SK-N-DZ (cell line): Measurements from ENCODE around the gene NOXA1.

Source experiments
- DNase-seq: peaks from one replicate; pipeline ENCODE4 v3.0.0-alpha.2; 2015; ENCODE audit warnings: low spot score

NOXA1 gene

DNA sequence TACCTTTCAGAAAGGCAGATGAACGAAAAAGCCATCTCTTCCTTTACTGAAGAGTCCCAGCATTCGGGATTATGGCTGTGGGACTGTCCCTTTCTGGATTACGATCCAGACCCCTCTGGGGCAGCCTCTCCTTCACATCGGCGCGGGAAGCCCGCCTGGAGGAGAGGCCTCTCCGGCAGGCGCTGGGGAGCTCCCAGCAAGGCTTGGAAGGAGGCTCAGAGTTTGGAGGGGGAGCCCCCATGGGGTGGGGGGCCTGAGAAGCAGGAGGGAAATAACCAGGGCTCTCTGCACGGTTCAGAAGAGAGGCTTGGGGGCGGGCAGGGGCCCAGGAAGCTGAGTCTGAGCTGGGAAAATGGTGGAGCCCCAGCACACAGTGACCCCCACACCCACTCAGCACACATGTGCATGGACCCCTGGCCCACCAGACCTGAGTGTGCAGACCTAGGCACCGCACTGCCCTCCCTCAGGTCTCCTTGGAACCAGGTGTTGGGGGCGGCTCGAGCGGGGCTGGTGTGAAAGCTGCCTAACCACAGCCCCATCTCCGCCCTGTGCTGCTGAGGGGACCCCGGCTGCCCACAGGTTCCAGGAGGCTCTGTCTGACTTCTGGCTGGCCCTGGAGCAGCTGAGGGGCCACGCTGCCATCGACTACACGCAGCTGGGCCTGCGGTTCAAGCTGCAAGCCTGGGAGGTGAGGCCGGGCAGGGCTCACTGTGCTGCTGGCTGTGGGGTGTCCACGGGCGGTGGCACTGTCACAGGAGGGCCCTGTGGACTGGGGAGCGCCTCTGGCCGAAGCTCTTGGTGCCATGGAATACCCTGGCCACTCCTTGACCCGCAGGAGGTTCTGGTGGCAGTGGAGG, 4.5 kb downstream of the NOXA1 start:
- no peak for DNase-seq

DNA sequence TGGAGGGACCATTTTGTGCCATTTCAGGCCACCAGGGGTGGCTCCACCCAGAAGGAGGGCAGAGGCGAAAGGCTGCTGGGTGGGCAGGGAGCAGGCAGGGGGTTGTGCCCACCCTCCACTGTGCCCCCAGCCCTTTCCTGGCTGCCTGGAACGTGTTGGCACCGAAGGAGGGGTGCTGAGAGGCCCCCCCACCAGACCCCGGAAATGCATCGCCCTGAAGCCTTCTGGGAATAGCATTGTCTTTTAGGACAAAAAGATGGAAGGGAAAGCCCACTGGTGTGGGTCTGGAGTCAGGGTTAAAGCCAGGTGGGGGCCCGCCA, 5.1 kb downstream of the NOXA1 start:
- no peak for DNase-seq

DNA sequence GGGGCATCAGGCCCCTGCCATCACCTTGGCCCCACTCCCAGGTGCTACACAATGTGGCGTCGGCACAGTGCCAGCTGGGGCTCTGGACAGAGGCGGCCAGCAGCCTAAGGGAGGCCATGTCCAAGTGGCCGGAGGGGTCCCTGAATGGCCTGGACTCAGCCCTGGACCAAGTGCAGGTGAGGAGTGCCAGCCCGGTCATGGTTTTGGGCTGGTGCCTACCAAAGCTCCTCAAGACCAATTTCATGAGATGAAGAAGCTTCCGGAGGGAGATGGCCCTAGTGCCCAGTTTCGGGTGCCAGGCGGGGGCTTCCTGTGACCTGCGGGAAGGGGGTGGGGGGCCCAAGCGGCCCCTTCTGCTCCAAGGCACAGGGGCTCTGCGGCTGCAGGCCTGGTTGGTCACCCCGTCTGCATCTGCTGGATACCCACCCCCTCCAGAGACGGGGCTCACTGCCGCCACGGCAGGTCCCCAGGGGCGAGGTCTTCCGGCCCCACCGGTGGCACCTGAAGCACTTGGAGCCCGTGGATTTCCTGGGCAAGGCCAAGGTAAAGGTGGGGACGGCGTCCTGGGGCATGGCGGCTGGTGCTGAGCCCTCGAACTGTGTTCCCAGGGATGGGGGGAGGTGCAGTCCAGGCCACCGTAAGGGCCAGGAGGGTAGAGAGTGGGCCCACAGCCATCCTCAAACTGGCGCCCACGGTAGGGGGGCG, 5.8 kb downstream of the NOXA1 start:
- no peak for DNase-seq

DNA sequence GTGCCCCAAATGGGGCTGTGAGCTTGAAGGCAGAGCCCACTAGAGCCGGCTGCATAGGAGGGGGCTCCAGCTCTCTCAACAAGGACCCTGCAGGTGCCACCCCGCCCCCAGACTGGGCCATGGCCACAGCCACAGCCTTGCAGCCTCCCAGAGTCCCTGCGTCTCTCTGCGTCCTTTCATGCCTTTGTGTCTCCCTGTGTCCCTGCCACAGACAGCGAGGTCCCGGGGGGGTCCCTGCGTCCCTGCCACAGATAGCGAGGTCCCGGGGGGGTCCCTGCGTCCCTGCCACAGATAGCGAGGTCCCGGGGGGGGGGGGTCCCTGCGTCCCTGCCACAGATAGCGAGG, 6.3 kb downstream of the NOXA1 start:
- no peak for DNase-seq

DNA sequence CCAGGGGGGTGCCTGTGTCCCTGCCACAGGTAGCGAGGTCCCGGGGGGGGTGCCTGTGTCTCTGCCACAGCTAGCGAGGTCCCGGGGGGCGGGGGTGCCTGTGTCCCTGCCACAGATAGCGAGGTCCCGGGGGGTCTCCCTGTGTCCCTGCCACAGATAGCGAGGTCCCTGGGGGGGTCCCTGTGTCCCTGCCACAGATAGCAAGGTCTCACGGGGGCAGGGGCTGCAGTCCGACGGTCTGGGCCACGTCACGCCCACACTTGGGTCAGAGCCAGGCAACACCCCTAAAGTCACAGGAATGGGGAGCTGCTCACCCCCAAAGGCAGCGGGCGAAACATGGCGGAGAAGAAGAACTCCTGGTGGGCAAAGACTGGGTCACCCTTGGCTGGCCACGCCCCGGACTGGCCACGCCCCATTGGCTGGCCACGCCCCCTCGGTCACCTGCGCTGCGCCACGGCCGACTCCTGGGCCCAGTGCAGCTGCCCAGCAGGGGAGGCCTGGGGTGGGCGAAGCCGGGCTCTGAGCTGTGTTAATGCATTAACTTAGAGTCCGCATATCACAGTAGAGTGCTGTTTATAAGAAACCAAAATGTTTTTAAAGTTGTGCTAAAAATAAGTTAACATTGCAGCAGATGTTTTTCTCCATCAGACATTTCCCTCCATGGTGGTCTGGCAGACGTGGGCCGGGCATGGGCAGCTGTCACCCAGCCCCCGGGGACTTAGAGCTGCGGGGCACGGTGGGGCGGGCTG, 7.0 kb downstream of the NOXA1 start:
- no peak for DNase-seq

DNA sequence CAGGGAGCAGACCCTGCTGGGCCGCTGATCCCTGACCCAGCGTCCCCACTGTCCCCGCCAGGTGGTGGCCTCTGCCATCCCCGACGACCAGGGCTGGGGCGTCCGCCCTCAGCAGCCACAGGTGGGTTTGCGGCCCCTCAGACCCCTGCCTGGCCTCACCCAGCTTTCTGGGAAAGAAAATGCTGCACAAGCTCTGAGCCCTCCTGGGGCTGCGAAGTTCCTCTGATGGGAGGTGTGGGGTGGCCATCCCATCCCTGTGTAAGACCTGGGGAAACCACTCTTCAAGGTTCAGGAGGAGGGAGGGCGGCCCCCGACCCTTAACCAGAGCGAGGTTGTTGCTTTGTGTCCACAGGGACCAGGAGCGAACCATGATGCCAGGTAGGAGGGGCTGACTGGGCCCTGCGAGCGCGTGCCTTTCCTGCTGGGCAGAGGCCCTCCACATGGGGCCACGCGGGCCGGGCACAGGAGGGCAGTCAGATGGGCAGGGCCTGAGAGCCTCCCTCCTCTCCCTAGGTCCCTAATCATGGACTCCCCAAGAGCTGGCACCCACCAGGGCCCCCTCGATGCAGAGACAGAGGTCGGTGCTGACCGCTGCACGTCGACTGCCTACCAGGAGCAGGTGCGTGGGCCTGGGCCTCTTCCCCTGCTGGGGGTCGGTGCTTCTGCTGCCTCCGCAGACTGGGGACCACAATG, 7.7 kb downstream of the NOXA1 start:
- DNase-seq: no peak

DNA sequence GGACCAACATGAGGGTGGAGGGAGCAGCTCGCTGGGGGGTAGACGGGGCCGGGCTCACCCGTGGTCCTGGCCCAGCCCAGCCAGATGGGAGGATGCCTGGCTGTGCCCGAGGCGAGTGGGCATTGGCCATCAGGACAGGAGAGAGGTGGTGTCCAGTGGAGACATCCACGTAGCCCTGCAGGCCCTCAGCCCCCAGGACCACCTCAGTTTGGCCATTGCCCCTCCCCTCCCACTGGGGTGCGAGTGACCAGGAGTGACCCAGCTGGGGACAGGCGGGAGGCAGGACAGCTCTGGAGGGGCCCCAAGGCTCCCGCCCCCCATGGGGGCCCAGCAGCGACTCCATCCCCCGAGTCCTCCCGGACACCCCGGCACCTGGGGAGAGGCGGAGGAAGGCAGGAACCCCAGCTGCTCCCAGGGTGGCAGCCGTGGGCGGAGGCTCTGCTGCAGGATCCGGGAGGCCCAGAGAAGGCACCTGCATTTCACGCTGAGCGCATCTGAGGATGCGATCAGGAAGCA, 8.3 kb downstream of the NOXA1 start:
- no peak for DNase-seq

DNA sequence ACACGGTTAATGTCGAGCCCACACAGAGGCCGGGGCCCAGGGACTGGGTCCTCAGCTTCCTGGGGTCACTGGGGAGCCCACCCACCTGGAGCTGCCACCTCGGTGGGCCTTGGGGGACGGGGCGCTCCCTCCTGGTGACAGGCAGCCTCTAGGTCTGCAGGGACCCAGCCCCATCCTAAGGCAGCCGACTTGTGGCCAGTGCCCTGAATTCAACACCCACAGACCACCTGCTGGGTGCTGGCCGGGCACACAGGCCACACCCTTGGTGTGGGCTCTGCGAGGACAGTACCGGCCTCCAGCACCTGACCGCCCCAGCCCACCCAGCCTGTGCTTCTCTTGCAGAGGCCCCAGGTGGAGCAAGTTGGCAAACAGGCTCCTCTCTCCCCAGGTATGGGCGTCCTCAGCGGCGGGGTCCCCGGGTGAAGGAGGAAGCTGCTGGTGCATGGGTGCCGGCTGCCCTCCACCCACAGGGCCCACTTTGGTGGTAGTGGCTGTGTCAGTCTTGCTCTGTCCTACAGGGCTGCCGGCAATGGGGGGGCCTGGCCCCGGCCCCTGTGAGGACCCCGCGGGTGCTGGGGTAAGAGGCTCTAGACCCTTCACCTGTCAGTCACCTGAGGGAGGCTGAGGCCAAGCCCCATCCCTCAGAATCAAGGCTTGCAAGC, 9.6 kb downstream of the NOXA1 start:
- no peak for DNase-seq

DNA sequence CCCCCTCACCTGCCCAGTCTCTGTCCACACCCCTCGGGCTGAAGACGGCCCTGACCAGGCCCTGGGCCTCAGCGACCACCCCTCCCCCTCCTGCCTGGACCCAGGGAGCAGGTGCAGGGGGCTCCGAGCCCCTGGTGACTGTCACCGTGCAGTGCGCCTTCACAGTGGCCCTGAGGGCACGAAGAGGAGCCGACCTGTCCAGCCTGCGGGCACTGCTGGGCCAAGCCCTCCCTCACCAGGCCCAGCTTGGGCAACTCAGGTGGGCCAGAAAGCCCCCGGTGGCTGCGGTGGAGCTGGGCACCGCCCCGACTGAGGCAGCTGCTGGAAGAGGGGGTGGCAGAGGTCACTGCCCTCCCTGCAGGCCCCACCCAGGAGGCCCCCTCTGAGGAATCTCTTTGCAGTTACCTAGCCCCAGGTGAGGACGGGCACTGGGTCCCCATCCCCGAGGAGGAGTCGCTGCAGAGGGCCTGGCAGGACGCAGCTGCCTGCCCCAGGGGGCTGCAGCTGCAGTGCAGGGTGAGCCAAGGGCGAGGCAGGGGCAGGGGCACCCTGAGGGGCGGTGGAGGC, 10.2 kb downstream of the NOXA1 start:
- DNase-seq: no peak

DNA sequence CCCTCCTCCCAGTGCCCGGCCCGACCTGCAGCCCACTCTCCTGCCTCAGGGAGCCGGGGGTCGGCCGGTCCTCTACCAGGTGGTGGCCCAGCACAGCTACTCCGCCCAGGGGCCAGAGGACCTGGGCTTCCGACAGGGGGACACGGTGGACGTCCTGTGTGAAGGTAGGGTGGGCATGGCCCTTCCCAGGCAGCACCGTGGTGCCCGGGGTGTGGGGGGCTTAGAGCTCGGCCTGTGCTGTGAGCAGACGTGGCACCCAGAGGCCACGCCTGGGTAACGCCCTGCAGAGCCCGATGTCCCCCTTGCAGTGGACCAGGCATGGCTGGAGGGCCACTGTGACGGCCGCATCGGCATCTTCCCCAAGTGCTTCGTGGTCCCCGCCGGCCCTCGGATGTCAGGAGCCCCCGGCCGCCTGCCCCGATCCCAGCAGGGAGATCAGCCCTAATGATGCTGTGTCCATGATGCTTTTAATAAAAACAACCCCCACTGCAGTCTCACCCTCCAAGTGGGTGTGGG, 10.8 kb downstream of the NOXA1 start:
- no peak for DNase-seq

DNA sequence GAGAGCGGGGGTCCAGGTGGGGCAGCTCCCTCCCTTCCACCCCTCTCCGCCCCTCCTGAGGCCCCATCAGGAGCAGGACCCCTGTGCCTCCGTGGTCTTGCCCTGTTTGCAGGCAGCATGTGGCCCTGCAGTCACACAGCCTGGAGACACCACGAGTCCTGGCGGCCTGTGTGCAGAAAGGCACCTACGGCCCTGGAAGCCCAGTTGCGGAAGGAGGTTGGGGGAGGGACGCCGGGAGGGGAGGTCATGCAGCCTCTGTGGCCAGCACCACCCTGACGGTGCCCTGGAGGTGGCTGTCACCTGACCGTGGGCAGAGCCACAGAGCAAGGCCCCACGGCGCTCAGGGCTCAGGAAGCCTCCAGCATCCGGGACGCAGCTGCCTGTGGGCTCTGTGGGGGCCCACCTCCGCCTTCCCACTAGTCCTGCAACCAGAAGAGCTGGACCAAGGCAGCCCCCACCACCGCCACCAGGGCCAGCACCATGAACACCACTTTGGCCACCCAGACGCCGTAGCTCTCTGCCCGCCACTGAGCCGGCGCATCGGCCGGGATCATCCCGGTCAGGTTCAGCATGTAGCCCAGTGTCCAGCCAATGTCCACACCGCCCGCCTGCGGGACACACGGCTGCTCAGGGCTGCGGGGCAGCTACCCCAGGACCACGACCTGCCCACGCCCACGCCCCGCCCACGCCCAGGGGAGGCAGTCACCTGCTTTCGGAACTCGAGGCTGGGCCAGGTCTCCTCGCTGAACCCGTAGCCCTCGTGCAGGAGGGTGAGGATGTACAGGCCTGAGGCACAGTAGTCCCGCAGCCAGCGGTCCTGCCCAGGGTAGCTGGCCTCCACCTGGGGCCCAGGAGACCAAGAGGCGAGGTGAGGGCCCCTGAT, 11.5 kb downstream of the NOXA1 start:
- DNase-seq: no peak

DNA sequence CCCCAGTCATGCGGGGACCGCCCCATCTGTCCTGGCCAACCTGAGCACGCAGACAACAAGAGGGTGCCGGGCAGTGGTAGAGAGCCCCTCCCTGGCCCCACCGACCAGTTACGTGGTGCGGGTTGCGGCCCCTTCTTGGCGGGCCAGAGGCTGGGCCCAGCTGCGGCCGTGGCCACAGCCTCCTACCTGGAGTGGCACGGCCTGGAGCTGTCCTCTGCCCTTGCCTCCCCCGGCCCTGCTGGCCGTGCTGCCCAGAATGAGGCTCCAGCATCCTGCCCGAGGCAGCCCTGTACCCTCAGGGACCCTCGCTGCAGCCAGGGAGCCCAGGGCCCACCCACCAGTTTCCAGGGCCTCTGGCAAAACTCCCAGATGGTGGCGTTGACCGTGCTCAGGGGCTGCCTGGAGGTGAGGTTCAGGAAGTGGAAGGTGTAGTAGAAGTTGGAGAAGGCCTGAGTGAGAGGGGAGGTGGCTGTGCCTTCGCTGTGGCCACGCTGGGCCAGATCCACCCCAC, 12.2 kb downstream of the NOXA1 start:
- no peak for DNase-seq

DNA sequence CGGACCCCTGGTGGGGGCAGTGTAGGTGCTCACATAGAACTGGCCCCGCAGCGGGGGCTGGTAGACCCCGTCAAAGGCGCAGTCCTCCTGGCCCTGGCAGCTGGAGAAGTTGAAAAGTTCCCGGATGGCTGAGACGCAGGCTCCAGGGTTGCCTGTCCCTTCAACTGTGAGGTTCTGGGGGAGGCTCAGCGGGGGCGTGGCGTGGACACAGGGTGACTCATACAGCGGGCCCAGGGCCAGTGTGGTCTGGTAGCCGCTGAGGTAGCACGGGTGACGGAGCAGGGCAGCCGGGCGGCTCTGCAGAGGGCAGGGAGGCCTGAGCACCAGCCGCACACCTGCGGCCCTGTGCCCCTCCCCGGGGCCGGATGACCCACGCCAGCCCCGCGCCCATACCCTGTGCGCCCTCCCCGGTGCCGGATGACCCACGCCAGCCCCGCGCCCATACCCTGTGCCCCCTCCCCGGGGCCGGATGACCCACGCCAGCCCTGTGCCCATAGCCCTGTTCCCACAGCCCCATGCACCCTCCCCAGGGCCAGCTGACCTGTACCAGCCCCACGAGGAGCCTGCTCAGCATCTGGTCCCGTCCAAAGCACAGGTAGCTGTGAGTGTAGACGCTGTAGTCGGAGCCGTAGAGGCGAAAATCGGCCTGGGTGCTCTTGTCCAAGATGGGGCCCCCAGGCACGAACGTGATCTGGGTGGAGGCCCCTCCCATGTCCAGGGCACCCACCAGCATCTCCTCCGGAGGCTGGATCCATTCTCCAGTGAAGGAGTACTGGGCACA, 13.0 kb downstream of the NOXA1 start:
- no peak for DNase-seq

DNA sequence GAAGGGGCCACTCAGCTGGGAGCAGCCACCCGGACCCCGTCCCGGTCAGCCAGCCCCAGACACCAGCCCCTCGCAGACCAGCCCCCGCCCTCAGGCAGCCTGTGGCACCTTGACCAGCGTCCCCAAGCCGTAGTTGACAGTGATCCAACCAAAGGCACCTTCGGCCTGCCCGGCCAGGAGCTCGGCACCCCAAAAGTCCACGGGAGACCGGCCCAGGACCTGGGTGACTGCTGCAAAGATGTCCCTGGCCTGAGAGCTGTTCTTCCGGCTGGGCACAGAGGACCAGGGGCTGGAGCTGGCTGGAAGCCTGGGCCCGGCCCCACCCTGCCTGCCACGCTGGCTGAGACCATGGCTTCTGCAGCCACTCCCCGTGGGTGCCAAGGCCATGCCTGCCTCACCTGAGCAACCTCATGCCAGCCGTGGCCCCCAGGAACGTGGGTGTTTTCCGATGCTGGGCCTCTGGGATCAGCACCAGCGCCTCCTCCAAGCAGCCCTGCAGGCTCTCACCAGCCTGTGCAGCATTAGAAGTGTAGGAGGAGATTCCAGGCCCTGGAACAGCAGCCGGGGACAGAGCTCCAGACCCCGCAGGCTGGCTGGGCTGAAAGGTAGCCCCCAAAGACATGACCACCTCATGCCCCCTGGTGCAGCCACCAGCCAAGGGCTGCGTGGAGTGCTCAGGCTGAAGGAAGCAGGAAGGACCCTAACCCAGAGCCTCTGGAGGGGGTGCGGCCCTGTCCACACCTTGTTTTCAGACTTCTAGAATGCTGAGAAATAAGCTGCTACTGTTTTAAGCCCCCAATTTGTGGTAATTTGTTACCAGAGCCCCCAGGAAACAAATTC, 13.8 kb downstream of the NOXA1 start:
- no peak for DNase-seq

DNA sequence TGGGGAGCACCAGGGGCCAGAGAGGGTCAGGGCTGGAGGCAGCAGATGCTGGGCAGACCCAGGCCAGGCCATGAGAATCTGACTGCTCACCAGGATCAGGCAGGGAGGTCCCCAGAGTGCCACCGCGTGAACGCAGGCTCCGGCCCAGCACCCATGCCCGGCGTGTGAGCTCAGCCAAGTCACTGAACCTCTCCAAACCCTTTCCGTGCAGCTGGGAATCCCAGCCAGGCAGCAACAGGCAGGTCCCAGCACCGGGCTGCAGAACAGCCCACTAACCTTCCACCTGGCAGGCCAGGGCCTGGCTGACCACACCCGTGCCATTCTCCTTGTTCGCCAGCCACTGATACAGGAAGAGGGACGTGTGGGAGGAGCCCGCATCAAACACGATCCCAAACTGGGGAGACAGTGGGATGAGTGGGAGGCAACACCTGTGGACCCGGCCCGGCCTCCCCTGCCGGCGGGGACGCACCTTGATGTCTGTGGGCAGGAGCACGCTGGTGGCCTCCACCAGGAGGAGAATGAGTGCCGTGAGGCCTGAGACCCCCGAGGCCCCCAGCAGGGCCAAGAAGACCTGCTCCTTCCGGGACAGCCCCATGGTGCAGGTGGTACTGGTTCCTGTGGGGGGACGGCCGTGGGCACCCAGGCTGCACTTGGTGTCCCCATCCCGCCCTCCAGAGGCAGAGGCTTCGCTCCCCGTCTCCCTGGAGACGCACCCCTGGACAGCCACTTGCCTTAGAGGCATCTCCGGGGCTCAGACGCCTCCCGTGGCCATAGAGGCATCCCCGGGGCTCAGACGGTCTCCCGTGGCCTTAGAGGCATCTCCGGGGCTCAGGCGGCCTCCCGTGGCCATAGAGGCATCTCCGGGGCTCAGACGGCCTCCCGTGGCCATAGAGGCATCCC, 14.7 kb downstream of the NOXA1 start:
- no peak for DNase-seq

DNA sequence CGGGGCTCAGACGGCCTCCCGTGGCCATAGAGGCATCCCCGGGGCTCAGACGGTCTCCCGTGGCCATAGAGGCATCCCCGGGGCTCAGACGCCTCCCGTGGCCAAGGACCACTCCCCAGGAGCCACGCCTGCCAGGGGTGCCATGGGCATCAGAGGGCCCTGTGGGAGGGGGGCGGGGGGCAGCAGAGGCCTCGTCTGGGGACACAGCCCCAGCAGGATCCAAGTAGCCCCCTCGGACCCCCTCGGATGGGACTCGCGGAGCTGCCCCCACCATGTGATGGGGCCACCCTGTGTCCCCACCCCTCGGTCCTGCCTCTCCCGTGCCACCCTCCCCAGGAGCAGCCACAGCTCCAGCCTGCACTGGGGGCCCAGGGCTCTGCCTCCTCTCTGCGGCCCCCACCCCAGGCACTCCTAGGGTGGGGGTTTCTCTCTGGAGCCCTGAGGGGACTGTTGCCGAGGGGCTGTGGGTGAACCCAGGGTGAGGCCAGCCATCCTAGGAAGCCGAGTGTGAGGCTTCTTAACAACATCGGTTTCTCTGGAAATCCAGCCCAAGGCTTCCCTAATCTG, 15.5 kb downstream of the NOXA1 start:
- DNase-seq: no peak
